Measurements from ENCODE around the gene SLC39A11.

DNA sequence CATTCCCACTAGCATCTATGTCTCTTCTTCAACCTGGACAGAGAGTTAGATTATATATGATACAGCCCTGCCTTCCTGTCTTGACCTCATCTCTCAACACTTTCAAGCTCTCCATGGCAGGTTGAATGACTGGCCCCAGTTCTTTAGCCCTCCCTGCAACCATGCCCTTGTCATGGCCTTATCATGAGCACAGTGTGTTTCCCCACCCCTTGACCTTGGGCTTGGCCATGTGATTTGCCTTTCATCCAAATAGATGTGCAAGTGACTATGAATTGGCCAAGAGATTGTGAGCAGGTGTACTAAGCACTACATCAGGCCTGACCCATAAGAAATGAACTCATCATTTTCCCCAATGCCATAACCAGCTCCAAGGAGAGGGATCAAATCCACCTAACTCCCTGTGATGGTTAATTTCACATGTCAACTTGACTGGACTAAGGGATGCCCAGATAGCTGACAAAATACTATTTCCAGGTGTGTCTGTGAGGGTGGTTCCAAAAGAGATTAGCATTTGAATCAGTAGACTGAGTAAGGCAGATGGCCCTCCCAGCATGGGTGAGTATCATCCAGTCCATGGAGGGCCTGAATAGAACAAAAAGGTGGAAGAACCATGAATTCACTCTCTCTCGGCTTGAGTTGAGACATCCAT lies 97.4 kb downstream of the SLC39A11 start:
- TF ChIP-seq, protein P1, sequence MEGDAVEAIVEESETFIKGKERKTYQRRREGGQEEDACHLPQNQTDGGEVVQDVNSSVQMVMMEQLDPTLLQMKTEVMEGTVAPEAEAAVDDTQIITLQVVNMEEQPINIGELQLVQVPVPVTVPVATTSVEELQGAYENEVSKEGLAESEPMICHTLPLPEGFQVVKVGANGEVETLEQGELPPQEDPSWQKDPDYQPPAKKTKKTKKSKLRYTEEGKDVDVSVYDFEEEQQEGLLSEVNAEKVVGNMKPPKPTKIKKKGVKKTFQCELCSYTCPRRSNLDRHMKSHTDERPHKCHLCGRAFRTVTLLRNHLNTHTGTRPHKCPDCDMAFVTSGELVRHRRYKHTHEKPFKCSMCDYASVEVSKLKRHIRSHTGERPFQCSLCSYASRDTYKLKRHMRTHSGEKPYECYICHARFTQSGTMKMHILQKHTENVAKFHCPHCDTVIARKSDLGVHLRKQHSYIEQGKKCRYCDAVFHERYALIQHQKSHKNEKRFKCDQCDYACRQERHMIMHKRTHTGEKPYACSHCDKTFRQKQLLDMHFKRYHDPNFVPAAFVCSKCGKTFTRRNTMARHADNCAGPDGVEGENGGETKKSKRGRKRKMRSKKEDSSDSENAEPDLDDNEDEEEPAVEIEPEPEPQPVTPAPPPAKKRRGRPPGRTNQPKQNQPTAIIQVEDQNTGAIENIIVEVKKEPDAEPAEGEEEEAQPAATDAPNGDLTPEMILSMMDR (IDR thresholded peaks at IDR 0.05) = no peak
- no peak for TF ChIP-seq POLR2A (IDR thresholded peaks at IDR 0.05)
- TF ChIP-seq EP300 (IDR thresholded peaks at IDR 0.05) = no peak
- TF ChIP-seq POLR2AphosphoS5 (IDR thresholded peaks at IDR 0.05) = no peak
